ENCODE data around the gene FZD8.
A peak's percentile ranks its signal among the peaks of the same experiment; 100 is the strongest.

Gene FZD8

DNA sequence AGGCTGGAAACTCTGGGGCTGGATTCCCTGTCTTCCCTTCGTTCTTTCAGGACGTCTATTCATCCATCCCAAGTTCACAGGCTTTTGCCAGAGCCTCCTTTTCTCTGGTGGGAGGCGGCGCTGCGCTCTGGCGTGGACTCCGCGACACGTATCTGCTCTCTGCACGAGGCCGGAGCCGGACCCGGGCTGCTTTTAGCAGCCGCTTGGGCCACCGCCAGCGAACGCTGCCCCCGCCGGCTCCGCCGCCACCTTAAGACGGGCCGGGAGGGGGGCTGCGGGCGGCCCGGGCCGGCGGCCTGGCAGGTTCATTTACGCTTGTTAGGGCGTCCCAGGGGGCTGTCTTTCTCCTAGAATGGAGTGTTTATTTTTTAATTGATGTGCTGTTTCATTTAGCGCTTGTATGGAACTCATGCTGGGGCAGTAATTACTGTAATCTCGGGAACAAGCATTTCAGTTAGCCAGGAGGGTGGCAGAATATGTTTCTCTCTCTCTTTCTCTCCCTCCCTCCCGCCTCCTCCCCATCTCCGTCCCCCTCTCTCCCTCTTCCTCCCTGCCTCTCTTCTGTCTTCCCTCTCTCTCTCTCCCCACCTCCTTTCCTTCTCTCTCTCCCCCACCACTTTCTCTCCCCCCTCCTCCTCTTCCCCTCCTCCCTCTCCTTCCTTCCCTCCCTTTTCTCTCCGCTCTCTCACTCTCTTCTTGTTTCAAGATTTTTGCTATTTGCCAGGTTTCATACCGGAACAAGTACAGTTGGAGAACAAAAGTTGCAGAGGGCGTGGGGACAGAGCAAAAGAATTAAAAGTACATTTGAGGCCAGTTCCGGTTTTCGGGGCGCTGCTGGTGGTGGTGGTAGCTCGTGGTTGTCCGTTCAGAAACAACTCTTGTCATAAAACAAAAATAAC, 1.3 kb upstream of the FZD8 start:
- peak; percentile 2 for DNase-seq
- in situ Hi-C loops (cut with HindIII; ENCODE audit: low pct_ligation_motif_present, low pct_unique_long_range_greater_than_20kb, low sequenced_read_pairs) = loop anchor here (25.0 kb wide), 1 partner anchor 1144 kb away; no protein-coding TSS in a partner anchor

DNA sequence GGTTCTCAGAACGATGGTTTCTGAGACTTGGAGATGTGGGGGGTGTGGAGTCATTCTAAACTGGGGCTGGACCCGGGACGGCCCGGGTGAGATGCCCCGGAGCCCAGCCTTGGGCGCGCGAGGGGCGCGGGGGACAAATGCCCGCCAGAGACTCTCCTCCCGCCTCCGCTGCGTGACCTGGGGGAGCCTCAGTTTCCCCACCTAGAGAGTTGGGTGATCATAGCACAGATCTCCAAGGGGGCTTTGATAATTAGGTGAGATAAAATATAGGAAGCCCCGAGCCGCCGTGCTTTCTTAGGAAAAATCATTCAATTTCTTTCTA, 658 bp upstream of the FZD8 start:
- no peak for DNase-seq
- in situ Hi-C loops (cut with HindIII; ENCODE audit: low pct_ligation_motif_present, low pct_unique_long_range_greater_than_20kb, low sequenced_read_pairs) = loop anchor here (25.0 kb wide), 1 partner anchor 1145 kb away; no protein-coding TSS in a partner anchor

DNA sequence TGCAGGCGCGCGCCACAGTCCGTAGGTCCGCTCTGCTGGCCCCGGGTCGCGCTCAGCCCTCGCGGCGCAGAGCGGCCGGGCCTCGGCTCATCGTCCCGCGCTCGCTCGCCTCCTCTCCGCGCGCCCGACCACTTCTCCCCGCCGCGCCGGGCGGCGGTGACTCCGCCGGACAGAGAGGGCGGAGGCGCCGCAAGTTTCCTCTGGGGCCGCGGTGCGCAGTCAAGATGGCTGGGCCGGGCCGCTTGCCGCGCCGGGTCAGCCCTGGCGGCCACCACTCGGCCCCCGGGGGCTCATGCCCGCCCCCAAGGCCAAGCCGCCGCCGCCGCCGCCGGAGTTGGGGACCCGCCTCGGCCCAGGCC, 441 bp downstream of the FZD8 start:
- peak; percentile 19 for DNase-seq
- in situ Hi-C loops (cut with HindIII; ENCODE audit: low pct_ligation_motif_present, low pct_unique_long_range_greater_than_20kb, low sequenced_read_pairs) = loop anchor here (25.0 kb wide), 1 partner anchor 1146 kb away; no protein-coding TSS in a partner anchor

DNA sequence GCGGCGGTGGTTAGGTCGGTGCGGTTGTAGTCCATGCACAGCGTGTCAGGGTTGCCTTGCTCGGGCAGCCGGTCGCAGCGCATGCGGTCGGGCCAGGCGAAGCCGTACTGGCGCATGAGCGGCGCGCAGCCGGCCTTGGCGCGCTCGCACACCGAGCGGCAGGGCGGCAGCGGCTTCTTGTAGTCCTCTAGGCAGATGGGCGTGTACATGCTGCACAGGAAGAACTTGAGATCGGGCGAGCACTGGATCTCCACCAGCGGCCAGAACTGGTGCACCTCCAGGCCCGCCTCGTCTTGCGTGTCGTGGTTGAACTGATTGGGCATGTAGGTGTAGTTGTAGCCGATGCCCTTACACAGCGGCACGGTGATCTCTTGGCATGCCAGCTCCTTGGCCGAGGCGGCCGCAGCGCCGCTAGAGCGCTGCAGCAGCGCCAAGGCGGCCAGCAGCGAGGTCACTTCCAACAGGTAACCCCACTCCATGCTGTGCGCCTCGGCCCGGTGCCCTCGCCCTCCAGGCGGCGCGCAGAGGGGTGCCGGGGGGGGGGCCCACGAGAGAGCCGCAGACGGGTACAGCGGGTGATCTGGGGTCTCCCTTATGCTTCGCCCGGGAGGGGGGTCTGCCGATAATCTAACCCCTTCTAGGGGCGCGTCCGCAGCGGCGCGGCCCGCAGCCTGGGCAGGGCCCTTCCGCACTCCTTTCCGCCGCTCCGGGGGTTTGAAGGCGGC, 983 bp downstream of the FZD8 start:
- in situ Hi-C loops (cut with HindIII; ENCODE audit: low pct_ligation_motif_present, low pct_unique_long_range_greater_than_20kb, low sequenced_read_pairs) = loop anchor here (25.0 kb wide), 1 partner anchor 1146 kb away; no protein-coding TSS in a partner anchor
- peak; percentile 65 for DNase-seq

DNA sequence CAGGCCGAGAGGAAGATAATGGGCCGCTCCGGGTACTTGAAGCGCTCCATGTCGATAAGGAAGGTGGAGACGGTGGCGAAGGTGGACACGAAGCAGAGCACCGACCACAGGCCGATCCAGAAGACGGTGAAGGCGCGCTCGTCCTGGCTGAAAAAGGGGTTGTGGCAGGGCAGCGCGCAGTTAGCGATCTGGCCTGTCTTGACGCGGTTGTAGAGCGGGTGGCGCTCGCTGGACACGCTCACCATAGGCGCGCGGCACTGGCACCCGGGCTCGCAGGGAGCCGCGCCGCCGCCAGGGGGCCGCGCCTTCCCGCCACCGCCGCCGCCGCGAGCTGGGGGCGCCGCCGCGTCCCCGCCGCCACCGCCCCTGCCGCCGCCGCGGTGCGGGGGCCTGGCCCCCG, 1.6 kb downstream of the FZD8 start:
- in situ Hi-C loops (cut with HindIII; ENCODE audit: low pct_ligation_motif_present, low pct_unique_long_range_greater_than_20kb, low sequenced_read_pairs) = loop anchor here (25.0 kb wide), 1 partner anchor 1147 kb away; no protein-coding TSS in a partner anchor
- DNase-seq = peak; percentile 56

DNA sequence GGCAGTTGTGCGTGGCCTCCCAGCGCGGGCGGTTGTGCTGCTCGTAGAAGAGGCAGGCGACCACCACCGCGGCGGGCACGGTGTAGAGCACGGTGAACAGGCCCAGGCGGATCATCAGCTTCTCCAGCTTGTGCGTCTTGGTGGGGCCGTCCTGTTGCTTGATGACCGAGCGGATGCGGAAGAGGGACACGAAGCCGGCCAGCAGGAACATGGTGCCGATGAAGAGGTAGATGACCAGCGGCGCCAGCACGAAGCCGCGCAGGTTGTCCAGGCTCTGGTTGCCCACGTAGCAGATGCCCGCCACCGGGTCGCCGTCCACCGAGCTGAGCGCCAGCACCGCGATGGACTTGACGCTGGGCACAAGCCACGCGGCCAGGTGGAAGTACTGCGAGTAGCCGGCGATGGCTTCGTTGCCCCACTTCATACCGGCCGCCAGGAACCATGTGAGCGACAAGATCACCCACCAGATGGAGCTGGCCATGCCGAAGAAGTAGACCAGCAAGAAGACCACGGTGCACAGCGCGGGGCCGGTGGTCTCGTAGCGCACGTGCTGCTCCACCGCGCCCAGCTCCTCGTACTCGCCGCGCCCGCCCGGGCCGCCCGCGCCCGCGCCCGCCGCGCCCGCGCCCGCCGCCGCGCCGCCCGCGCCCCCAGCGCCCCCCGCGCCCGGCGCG, 2.2 kb downstream of the FZD8 start:
- no peak for DNase-seq
- in situ Hi-C loops (cut with HindIII; ENCODE audit: low pct_ligation_motif_present, low pct_unique_long_range_greater_than_20kb, low sequenced_read_pairs) = loop anchor here (25.0 kb wide), 1 partner anchor 1147 kb away; no protein-coding TSS in a partner anchor

DNA sequence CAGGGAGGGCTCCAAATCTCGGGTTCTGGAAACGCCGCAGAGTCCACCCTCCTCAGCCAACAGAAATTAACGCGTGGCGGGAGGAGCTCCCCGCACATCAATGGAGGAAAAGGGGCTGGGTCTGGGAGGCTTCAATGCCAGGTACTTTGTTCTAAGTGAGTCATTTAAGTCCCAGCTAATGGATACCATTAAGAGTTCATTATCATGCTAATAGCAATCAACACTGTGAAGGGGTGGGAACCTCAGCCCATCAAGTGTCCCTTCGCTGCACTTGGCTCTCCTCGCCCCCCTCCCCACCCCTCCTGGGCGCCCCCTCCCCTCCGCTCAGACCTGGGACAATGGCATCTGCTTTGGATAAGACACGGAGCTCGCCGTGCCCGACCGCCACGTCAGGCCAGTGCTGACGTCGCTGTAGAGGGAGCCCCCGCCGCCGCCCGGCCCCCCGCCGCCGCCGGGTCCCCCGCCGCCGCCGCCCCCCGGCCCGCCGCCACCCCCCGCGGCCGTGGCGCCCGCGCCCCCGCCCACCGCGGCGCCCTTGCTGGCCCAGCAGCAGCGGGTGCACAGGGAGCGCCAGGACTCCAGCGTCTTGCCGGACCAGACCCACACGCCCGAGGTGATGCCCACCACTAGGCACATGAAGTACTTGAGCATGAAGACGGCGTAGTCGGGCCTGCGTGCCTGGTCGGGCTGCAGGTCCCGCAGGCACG, 2.9 kb downstream of the FZD8 start:
- in situ Hi-C loops (cut with HindIII; ENCODE audit: low pct_ligation_motif_present, low pct_unique_long_range_greater_than_20kb, low sequenced_read_pairs) = loop anchor here (25.0 kb wide), 1 partner anchor 1148 kb away; no protein-coding TSS in a partner anchor
- no peak for DNase-seq

DNA sequence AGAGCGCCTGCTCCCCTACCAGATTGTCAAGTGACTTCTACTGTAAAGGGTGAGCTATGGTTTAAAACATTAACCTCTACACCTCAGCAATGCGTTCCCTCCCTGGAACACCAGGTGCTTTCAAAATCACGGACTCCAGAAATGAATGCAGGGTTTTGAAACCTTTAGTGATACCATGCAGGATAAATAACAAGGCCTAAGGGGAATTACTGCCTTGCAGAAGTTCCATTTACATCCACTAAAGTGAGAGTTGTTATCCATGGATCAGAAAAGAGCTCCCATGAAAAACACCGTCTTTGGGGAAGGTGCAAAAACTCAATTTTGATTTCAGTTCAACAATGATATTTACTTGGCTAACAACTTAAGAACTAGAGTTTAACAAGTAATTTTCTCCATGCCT, 4.0 kb downstream of the FZD8 start:
- in situ Hi-C loops (cut with HindIII; ENCODE audit: low pct_ligation_motif_present, low pct_unique_long_range_greater_than_20kb, low sequenced_read_pairs) = loop anchor here (25.0 kb wide), 1 partner anchor 1149 kb away; no protein-coding TSS in a partner anchor

DNA sequence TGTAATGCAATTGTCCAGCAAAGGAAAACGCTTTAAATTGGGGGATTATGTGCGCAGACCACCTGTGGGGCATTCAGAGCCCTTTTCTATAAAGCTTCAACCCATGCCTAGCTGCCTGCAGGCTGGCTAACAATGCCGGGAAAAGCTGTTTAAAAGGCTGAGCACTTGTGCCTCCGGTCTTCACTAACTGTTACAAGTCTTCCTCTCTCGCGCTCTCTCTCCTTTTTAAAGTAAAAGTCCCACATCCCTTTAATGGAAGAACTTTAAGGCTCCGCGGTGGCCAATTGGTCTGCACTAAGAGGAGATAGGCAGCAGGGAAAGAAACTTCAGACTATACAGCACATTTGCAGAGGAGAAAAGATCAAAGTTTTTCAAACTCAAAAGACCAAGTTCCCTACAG, 4.6 kb downstream of the FZD8 start:
- in situ Hi-C loops (cut with HindIII; ENCODE audit: low pct_ligation_motif_present, low pct_unique_long_range_greater_than_20kb, low sequenced_read_pairs) = loop anchor here (25.0 kb wide), 1 partner anchor 1150 kb away; no protein-coding TSS in a partner anchor
- no peak for DNase-seq

More for the DNA sequence above, 4.0 kb downstream of the FZD8 start:
- DNase-seq = no peak

DNA sequence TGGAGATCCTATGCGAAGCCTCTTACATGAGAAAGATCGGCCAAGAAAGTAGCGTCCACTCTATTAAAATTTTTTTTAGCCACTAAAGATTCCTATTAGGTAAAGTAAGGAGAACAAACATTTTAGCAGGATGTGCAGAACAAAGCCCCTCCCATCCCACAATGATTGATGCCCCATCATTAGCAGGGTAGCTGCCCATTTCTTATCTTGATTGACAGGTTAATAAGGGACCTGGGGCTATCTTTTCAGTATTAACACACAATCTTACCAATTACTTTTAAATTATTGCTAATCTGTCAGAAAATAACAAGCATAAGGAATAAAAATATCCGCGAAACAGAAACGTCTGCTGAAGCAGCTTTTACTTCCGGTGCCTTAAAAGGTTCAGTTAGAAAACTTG, 5.1 kb downstream of the FZD8 start:
- DNase-seq = no peak
- in situ Hi-C loops (cut with HindIII; ENCODE audit: low pct_ligation_motif_present, low pct_unique_long_range_greater_than_20kb, low sequenced_read_pairs) = loop anchor here (25.0 kb wide), 1 partner anchor 1150 kb away; no protein-coding TSS in a partner anchor

DNA sequence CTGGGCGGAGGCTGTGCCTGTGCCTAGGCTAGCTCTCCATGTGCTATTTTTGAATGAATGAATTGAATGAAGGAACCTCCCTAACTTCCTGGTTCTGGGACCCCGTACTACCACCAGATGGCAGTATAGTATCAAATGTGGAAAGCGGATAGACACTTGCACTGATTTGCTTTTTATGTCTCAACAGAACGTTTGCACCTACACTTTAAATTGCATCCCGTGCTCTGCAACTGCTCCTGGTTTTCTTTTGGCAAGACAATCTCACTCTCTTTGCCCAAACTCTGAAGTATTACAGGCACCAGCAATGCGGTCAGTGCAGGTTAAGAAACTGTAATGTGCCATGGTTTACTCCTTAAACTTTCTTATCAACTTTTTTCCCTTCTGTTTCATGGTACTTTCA, 6.5 kb downstream of the FZD8 start:
- in situ Hi-C loops (cut with HindIII; ENCODE audit: low pct_ligation_motif_present, low pct_unique_long_range_greater_than_20kb, low sequenced_read_pairs) = loop anchor here (25.0 kb wide), 1 partner anchor 1152 kb away; no protein-coding TSS in a partner anchor

DNA sequence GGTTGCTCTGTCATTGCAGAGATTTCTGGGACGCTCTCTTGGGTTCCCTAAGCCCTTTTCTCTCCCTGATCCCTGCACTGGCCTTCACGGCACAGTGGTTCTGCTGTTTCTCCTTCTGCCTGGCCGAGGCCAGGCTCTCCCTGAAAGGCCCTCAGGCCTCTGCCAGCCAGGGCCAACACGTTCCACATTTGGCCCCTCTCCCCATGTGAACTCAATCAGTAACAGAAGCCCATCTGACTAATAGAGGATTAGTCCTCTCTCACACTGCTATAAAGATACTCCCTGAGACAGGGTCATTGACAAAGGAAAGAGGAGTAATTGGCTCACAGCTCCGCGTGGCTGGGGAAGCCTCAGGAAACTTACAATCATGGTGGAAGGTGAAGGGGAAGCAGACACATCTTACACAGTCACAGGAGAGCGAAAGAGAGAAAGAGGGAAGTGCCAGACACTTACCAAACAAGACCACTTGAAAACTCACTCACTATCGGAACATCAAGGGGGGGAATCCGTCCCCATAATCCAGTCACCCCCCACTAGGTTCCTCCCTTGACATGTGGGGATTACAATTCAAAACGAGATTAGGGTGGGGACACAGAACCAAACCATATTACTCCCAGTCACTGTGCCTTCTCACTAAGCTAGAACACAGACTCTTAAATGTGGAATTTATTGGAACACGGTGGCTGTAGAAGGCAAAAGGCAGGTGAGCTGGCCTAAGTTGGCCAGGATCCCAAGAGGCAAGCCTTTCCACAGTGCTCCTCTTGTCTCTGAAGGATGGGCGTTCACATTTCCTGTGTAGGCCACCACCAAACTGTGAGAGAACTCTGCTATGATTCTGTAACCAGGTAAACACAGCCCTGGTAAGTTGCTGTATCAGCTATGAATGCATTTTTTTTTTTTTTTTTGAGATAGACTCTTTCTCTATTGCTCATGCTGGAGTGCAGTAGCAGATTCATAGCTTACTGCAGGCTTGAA, 8.8 kb downstream of the FZD8 start:
- in situ Hi-C loops (cut with HindIII; ENCODE audit: low pct_ligation_motif_present, low pct_unique_long_range_greater_than_20kb, low sequenced_read_pairs) = loop anchor here (25.0 kb wide), 1 partner anchor 1154 kb away; no protein-coding TSS in a partner anchor
- DNase-seq = no peak

More for the DNA sequence above, 6.5 kb downstream of the FZD8 start:
- DNase-seq = peak; percentile 68

DNA sequence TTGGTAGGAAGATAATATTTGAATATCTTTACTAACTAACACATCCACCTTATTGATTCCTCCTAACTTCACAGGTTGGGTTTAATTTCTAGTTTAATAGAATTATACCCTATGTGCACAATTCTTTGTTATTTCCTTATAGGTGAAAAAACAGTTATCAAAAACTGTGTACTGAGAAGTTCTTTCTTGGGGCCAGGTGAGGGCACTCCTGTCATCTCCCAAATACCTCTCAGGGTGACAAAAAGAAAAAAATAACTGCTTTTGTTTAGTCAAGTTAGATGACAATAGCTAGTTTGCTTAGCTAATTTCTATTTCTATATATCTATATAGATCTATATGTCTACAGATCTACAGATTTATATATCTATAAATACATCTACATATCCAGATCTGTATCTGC, 10.1 kb downstream of the FZD8 start:
- DNase-seq = no peak
- in situ Hi-C loops (cut with HindIII; ENCODE audit: low pct_ligation_motif_present, low pct_unique_long_range_greater_than_20kb, low sequenced_read_pairs) = loop anchor here (25.0 kb wide), 1 partner anchor 1155 kb away; no protein-coding TSS in a partner anchor

DNA sequence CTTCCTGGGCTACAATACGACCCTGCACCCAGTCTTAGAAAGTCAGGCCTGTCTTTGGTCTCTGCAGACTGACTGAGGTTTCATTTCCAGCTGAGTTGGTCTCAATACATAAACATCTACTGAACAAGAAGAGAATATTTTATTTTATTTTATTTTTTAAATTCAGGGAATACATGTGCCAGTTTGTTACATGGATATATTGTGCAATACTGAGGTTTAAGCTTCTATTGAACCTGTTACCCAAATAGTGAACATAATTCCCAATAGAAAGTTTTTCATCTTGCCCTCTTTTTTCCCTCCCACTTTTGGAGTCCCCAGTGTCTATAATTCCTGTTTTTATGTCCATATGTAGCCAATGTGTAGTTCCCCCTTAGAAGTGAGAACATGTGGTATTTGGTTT, 10.7 kb downstream of the FZD8 start:
- no peak for DNase-seq
- in situ Hi-C loops (cut with HindIII; ENCODE audit: low pct_ligation_motif_present, low pct_unique_long_range_greater_than_20kb, low sequenced_read_pairs) = loop anchor here (25.0 kb wide), 1 partner anchor 1156 kb away; no protein-coding TSS in a partner anchor

DNA sequence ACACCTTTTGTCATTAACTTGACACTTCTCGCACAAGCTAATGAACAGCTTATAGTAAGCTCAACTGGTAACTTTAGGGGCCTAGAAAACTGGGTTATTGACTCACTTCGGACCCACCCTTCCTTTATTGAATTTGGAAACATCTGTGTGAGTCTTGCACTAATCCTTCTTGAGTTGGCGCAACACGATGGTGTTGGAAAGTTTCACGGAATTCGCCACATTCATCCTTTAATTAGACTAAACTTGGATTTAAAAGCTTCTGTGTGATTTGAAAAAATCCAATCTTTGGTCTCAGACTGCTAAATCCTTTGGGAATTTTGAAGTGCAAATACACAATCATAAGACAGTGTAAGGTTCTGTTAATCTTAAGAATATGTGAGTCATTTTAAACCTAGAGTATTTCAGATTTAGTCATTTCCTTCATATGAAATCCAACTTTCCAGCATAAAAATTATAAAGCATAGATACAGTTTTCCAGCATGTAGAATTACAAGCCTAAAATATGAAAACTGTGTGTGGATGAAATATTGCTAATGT, 15.1 kb downstream of the FZD8 start:
- no peak for DNase-seq
- in situ Hi-C loops (cut with HindIII; ENCODE audit: low pct_ligation_motif_present, low pct_unique_long_range_greater_than_20kb, low sequenced_read_pairs) = loop anchor here (25.0 kb wide), 1 partner anchor 1160 kb away; no protein-coding TSS in a partner anchor

DNA sequence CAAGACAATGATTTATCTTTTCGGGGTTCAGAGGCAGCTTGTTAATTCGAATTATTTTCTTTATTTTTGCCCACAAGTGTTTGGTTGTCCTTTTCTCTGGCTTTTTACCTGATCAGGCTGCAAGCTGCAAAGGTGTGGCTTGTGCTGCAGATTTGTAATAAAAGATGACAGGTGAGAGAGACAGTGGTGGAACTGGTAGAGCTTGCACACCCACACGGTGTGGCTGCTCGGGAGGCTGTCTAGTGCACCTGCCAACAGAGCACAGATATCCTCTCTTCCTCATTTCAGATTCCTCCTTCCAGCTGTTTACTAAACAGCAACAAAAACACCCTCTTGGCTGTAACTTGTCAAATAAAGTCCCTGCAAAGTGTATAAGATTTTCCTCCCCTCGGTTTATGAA, 27.8 kb downstream of the FZD8 start:
- DNase-seq = no peak
- in situ Hi-C loops (cut with HindIII; ENCODE audit: low pct_ligation_motif_present, low pct_unique_long_range_greater_than_20kb, low sequenced_read_pairs) = no loop called here
